ENCODE results near the gene RAPGEF2.

Gene RAPGEF2

DNA sequence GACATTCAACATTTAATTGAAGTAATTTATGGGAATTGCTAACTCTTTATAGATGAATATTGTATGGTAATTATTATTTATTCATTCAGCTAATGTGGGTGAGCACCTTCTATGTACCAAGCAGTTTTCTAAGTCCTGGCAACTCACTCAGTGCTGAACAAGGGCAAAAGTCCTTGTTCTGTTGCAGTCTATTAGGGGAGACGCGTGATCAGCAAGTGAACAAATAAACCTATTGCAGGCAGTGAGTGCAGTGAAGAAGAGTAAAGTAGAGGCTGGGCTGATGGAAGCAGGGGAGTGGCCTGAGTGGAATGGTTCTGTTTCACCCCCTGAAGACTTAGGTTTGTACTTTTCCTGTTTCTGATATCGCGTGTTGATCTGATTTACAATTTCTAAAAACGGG lies 214.3 kb downstream of the RAPGEF2 start:
- Mint-ChIP-seq H3K36me3 (ENCODE audit: low read depth) (peaks cover 35% of the 10 kb centered on the region), H3K4me3 (no peak overlapping the region), H3K27ac (no peak overlapping the region), H3K4me1 (no peaks in the 10 kb centered on the region), H3K9me3 (no peaks in the 10 kb centered on the region), H3K27me3 (ENCODE audit: low read depth) (no peaks in the 10 kb centered on the region)
- TF ChIP-seq, protein P1, sequence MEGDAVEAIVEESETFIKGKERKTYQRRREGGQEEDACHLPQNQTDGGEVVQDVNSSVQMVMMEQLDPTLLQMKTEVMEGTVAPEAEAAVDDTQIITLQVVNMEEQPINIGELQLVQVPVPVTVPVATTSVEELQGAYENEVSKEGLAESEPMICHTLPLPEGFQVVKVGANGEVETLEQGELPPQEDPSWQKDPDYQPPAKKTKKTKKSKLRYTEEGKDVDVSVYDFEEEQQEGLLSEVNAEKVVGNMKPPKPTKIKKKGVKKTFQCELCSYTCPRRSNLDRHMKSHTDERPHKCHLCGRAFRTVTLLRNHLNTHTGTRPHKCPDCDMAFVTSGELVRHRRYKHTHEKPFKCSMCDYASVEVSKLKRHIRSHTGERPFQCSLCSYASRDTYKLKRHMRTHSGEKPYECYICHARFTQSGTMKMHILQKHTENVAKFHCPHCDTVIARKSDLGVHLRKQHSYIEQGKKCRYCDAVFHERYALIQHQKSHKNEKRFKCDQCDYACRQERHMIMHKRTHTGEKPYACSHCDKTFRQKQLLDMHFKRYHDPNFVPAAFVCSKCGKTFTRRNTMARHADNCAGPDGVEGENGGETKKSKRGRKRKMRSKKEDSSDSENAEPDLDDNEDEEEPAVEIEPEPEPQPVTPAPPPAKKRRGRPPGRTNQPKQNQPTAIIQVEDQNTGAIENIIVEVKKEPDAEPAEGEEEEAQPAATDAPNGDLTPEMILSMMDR (IDR thresholded peaks at IDR 0.05; ENCODE audit: unreplicated experiment in 3 of 3) = no peak

DNA sequence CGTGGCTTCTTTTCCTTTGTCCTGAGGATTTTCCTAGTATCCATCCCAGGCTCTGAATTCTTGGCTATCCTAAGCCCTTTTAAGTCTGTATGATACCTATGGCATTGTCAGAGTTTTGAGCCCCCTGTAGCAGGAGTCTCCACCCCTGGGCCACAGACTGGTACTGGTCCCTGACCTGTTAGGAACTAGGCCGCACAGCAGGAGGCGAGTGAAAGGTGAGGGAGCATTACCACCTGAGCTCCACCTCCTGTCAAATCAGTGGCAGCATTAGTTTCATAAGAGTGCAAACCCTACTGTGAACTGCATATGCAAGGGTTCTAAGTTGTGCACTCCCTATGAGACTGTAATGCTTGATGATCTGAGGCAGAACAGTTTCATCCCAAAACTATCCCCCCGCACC lies 216.1 kb downstream of the RAPGEF2 start:
- Mint-ChIP-seq H3K27me3 (ENCODE audit: low read depth) (no peaks in the 10 kb centered on the region), H3K9me3 (no peaks in the 10 kb centered on the region), H3K4me1 (no peaks in the 10 kb centered on the region), H3K4me3 (no peak overlapping the region), H3K27ac (no peak overlapping the region), H3K36me3 (ENCODE audit: low read depth) (peaks cover 45% of the 10 kb centered on the region)
- TF ChIP-seq, protein P1 (IDR thresholded peaks at IDR 0.05; ENCODE audit: unreplicated experiment in 3 of 3) = no peak

DNA sequence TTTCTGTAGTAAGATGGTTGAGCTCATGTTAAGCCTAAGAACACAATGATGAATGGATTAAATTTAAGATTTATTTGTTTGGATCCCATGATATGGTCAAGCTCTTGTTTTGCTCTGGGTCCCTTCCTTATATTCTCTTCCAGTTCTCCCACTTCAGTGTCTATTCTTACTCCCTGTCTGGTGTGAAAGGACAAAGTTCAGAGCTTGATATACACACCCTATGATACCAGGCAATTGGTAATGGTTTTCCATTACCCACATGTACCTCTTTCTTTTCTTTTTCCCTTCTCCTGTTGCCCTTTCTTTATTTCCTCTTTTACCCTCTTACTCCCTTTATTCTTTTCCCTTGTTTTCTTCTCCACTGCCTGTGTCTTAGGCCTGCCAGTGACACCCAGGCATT lies 223.6 kb downstream of the RAPGEF2 start:
- no peaks in the 10 kb centered on the region for H3K27me3 Mint-ChIP-seq (ENCODE audit: low read depth)
- peaks cover 31% of the 10 kb centered on the region for H3K36me3 Mint-ChIP-seq (ENCODE audit: low read depth)
- H3K9me3 Mint-ChIP-seq = no peaks in the 10 kb centered on the region
- H3K4me1 Mint-ChIP-seq = no peaks in the 10 kb centered on the region
- H3K27ac Mint-ChIP-seq = no peak overlapping the region
- TF ChIP-seq, protein P1 (IDR thresholded peaks at IDR 0.05; ENCODE audit: unreplicated experiment in 3 of 3) = no peak
- H3K4me3 Mint-ChIP-seq = no peak overlapping the region

DNA sequence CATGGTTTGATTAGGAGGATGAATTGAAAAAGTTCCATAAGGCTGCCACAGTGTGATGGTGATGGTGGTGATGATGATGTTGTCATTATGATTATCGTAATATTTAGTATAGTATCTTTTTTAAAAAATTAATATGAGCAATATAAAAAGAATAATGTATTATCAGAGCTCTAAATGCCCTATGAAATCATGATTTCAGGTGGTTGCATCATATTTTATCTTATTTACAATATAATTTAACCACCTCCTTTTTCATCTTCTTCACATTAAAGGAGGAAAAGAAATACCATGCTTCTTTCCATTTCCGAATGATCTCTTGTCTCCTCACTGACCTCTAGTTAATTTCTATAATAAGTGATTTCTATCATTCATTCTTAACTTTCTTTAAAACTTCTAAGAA lies 225.9 kb downstream of the RAPGEF2 start:
- Mint-ChIP-seq H3K4me1 (no peaks in the 10 kb centered on the region), H3K36me3 (ENCODE audit: low read depth) (peaks cover 29% of the 10 kb centered on the region), H3K9me3 (no peaks in the 10 kb centered on the region), H3K27ac (no peak overlapping the region), H3K27me3 (ENCODE audit: low read depth) (no peaks in the 10 kb centered on the region), H3K4me3 (no peak overlapping the region)
- TF ChIP-seq, protein P1 (IDR thresholded peaks at IDR 0.05; ENCODE audit: unreplicated experiment in 3 of 3) = no peak

DNA sequence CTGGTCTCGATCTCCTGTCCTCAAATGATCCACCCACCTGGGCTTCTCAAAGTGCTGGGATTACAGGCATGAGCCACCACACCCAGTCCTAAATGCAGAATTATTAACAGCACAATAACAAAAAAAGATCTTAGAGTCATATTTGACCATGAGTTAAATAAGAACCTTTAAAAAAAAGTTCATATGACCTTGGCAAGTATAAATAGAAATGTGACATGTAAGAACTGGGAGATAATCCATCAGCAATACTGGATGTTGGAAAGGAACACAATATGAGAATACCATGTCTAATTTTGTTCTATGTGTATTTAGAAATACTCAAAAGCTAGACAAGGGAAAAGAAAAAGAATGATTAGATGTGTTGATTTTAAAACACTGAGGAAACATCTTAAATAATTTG lies 231.6 kb downstream of the RAPGEF2 start:
- TF ChIP-seq, protein P1 (IDR thresholded peaks at IDR 0.05; ENCODE audit: unreplicated experiment in 3 of 3) = no peak
- H3K36me3 Mint-ChIP-seq (ENCODE audit: low read depth) = peaks cover 52% of the 10 kb centered on the region
- no peaks in the 10 kb centered on the region for H3K27me3 Mint-ChIP-seq (ENCODE audit: low read depth)
- H3K4me1 Mint-ChIP-seq = no peaks in the 10 kb centered on the region
- H3K9me3 Mint-ChIP-seq = no peaks in the 10 kb centered on the region
- H3K4me3 Mint-ChIP-seq = no peak overlapping the region
- H3K27ac Mint-ChIP-seq = no peak overlapping the region

DNA sequence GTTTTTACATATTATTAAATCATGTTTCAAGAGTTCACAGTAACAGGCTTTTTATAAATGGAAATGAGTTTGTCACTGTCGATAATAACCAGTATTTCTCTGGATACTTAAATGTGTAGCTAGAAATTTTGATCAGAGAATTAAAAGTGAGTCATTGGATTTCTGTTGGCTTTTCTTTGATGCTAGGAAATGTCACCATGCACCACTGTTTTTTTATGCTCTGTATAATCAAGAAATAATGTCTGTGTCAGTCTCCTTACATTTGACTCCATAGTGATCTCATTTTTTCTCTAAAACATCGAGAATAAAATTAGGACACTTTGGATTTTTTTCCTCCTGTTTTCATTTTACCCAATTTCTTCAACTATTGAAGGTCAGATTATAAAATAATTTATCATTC lies 234.2 kb downstream of the RAPGEF2 start:
- no peaks in the 10 kb centered on the region for H3K27me3 Mint-ChIP-seq (ENCODE audit: low read depth)
- H3K36me3 Mint-ChIP-seq (ENCODE audit: low read depth) = peaks cover 53% of the 10 kb centered on the region
- no peak overlapping the region for H3K27ac Mint-ChIP-seq

More for the DNA sequence above, 234.2 kb downstream of the RAPGEF2 start:
- TF ChIP-seq, protein P1 (IDR thresholded peaks at IDR 0.05; ENCODE audit: unreplicated experiment in 3 of 3) = no peak
- Mint-ChIP-seq H3K4me3 (no peak overlapping the region), H3K9me3 (no peaks in the 10 kb centered on the region), H3K4me1 (no peaks in the 10 kb centered on the region)
